Measurements from ENCODE around the gene SMOC1. TPM values are rescaled to one million over a fixed set of nuclear protein-coding genes. Genes with fewer than 3 reads are reported as not detected.

The SMOC1 gene
- total and polyA plus RNA-seq, 9 of the 15 experiments (the other 6 are each of a cell fraction or from before 2014, with no cell fraction given) = 0.04 TPM; not detected in 8

DNA sequence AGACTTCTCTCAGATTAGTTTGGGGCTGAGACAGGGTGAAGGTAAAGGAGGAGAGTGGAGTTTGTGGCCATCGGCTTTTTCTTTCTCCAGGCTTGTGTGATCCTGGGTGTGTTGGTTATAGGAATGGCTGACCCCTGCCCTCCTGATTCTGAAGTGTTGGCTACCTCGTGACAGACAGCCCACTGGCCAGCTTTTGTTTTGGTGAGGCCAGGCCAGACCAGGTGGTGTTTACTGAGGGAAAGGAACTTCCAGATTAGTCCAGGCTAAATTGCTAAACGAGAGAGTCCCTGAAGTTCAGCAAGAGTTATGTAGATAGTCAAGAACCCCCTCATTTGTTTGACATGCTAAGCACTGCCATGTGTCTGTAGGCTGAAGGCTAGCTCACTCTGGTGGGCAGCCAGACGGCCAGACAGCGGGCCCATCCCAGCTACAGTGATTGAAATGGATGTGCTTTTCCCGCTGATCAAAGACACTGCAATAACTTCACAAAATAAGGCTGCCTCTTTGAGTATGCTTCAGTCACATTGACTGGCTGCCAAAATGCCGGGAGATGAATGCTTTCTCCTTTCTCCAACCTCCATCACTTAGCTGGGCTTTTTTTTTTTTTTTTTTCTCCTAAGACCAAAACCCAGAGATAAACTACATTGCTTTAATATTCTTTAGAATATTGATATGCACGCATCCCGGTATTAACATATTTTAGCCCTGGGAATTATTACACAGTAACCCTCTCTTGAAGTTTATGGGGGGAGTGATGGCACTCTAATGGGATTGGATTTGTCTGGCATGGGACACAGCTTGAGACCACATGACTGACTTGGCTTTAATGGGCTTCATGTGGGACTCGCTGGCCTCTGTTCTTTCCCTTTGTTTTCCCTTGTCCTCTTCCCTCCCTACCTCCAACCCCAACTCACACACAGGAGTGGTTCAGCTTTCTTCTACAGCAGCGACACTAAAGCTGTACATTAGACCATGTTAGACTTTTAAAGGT is 76.9 kb downstream of the SMOC1 start:
- no peak for ATAC-seq
- Histone ChIP-seq H4K20me1 (replicated peaks; ENCODE audit: control insufficient read depth, insufficient read depth, low read length) (no peaks in the 10 kb centered on the region), H3K79me2 (ENCODE audit: control insufficient read depth, insufficient read depth, low read length) (no peaks in the 10 kb centered on the region), H3K4me1 (replicated peaks in 1 of 2; ENCODE audit: control insufficient read depth in 2 of 2, insufficient read depth in 2 of 2, low read length in 2 of 2) (no peaks in the 10 kb centered on the region), H3K36me3 (ENCODE audit: control insufficient read depth, insufficient read depth, low read length) (no peaks in the 10 kb centered on the region), H3K27ac (ENCODE audit: extremely low read depth, low read depth, low read length) (no peak overlapping the region), H3K27me3 (ENCODE audit: control insufficient read depth in 2 of 2, insufficient read depth in 2 of 2, low read length in 2 of 2) (peaks cover 0 to 10% of the 10 kb centered on the region in 2 experiments; a peak in 2 of 5 replicates), H3K9me1 (ENCODE audit: control insufficient read depth, insufficient read depth, low read length) (no peaks in the 10 kb centered on the region), H3K4me3 (no peak overlapping the region), H3K4me2 (ENCODE audit: insufficient read depth, low read length) (no peak overlapping the region), H2AFZ (ENCODE audit: low read depth, low read length) (no peak overlapping the region), H3K9ac (ENCODE audit: insufficient read depth in 1 of 2, low read depth in 2 of 2, low read length in 2 of 2) (no peak overlapping the region), H3K9me3 (replicated peaks; ENCODE audit: control insufficient read depth, insufficient read depth, low read depth, low read length) (no peaks in the 10 kb centered on the region)
- in situ Hi-C loops (cut with MboI) (no loop called here), intact Hi-C loops (cut with micrococcal nuclease) (no loop called here)
- no peak for FAIRE-seq
- TF ChIP-seq SIN3B (IDR thresholded peaks at IDR 0.05; ENCODE audit: low read depth) (no peak), ZNF24 (IDR thresholded peaks at IDR 0.05) (no peak), RB1 (IDR thresholded peaks at IDR 0.05; ENCODE audit: low read depth) (no peak), SRSF1 (IDR thresholded peaks at IDR 0.05; ENCODE audit: low read depth, low read length) (no peak), SMARCC2 (IDR thresholded peaks at IDR 0.05; ENCODE audit: low read depth) (no peak), ZBTB1 (CRISPR knock-in tag; IDR thresholded peaks at IDR 0.05; ENCODE audit: borderline replicate concordance, low read depth) (no peak), RBM34 (IDR thresholded peaks at IDR 0.05; ENCODE audit: borderline replicate concordance, insufficient read depth, low read length) (no peak), ZNF232 (CRISPR knock-in tag; IDR thresholded peaks at IDR 0.05) (no peak), ARNT (IDR thresholded peaks at IDR 0.05) (no peak)
- TF ChIP-seq, protein P1, sequence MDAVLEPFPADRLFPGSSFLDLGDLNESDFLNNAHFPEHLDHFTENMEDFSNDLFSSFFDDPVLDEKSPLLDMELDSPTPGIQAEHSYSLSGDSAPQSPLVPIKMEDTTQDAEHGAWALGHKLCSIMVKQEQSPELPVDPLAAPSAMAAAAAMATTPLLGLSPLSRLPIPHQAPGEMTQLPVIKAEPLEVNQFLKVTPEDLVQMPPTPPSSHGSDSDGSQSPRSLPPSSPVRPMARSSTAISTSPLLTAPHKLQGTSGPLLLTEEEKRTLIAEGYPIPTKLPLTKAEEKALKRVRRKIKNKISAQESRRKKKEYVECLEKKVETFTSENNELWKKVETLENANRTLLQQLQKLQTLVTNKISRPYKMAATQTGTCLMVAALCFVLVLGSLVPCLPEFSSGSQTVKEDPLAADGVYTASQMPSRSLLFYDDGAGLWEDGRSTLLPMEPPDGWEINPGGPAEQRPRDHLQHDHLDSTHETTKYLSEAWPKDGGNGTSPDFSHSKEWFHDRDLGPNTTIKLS (IDR thresholded peaks at IDR 0.05; ENCODE audit: borderline replicate concordance, low read depth) = no peak
- CTCF ChIA-PET (ENCODE audit: low intra/inter-chr PET ratio) = no interaction called here
- POLR2A ChIA-PET = no interaction called here
- BruUV-seq (replicated peaks) = no TSS peak
- WGBS (ENCODE audit: insufficient coverage, low coverage, missing lambda C conversion rate) = 1% methylated on average over 10 of the region's 11 CpGs
- no peak for DNase-seq (ENCODE audit: extremely low read depth in 1 of 4, low spot score in 3 of 4)
